ENCODE data around the gene GDF11. TPM values are rescaled to one million over a fixed set of nuclear protein-coding genes. Genes with fewer than 3 reads are reported as not detected.

The GDF11 gene
- total RNA-seq, 1 donor from 2014 or later, result 52.4 TPM

GRCh38 chr12:55696141-55696540 is 46.8 kb upstream of the GDF11 start:
- TF ChIP-seq CTCF (IDR thresholded peaks at IDR 0.05; ENCODE audit: partially characterized antibody, unreplicated experiment), result no peak
- H3K27ac Mint-ChIP-seq (ENCODE audit: unreplicated experiment), result no peak overlapping the region
- H3K4me3 Mint-ChIP-seq (ENCODE audit: unreplicated experiment), result no peak overlapping the region
- H3K4me1 Mint-ChIP-seq (ENCODE audit: low read depth, unreplicated experiment), result no peaks in the 10 kb centered on the region
- no peak for DNase-seq
- H3K27me3 Mint-ChIP-seq (ENCODE audit: unreplicated experiment), result peaks cover 4% of the 10 kb centered on the region
- H3K36me3 Mint-ChIP-seq (ENCODE audit: unreplicated experiment), result peaks cover 9% of the 10 kb centered on the region
- H3K9me3 Mint-ChIP-seq (ENCODE audit: unreplicated experiment), result peaks cover 2% of the 10 kb centered on the region

- H3K4me3 Mint-ChIP-seq (ENCODE audit: unreplicated experiment), result no peak overlapping the region
- peaks cover 4% of the 10 kb centered on the region for H3K27me3 Mint-ChIP-seq (ENCODE audit: unreplicated experiment)
- no peaks in the 10 kb centered on the region for H3K4me1 Mint-ChIP-seq (ENCODE audit: low read depth, unreplicated experiment)
- H3K27ac Mint-ChIP-seq (ENCODE audit: unreplicated experiment), result no peak overlapping the region
- peaks cover 5% of the 10 kb centered on the region for H3K9me3 Mint-ChIP-seq (ENCODE audit: unreplicated experiment)
- TF ChIP-seq CTCF (IDR thresholded peaks at IDR 0.05; ENCODE audit: partially characterized antibody, unreplicated experiment), result no peak
- H3K36me3 Mint-ChIP-seq (ENCODE audit: unreplicated experiment), result peaks cover 9% of the 10 kb centered on the region
- no peak for DNase-seq
Observed at GRCh38 chr12:55696796-55697462, 46.0 kb upstream of the GDF11 start.

- H3K4me1 Mint-ChIP-seq (ENCODE audit: low read depth, unreplicated experiment), result no peaks in the 10 kb centered on the region
- peaks cover 5% of the 10 kb centered on the region for H3K9me3 Mint-ChIP-seq (ENCODE audit: unreplicated experiment)
- peaks cover 4% of the 10 kb centered on the region for H3K27me3 Mint-ChIP-seq (ENCODE audit: unreplicated experiment)
- no peak for TF ChIP-seq CTCF (IDR thresholded peaks at IDR 0.05; ENCODE audit: partially characterized antibody, unreplicated experiment)
- no peak for DNase-seq
- peaks cover 9% of the 10 kb centered on the region for H3K36me3 Mint-ChIP-seq (ENCODE audit: unreplicated experiment)
- no peak overlapping the region for H3K27ac Mint-ChIP-seq (ENCODE audit: unreplicated experiment)
- H3K4me3 Mint-ChIP-seq (ENCODE audit: unreplicated experiment), result no peak overlapping the region
Observed at GRCh38 chr12:55697686-55698085, 45.2 kb upstream of the GDF11 start.

DNA sequence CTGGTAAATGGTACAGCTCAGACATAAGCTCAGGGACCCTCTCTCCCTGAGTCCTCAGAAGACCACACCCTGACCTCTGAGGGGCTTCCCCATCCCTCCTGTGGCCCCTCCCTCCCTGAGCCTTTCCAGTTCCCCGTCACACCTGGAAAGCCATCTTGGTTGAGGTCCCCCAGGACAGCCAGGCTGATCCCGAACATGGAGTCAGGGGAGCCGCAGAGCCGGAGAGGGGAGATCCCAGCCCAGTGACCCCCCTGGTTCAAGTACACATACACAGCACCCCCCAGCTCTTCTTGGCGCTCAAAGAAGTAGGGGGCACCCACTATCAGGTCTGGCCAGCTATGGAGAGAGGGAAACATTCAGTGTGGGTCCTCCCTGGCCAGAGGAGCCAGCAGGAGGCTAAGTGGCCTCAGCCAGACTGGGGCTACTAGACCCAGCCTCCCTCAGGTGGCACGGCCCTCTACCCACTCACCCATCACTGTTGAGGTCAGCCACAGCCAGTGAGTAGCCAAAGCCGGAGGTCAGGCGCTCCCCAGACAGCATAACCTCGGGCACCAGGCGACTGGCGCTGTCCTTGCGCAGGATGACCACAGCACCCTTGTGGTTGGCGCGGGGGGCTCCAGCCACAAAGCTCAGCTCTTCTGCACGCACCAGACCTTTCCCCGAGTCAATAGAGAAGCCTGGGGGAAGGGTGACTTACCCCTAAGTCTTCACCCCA is 44.5 kb upstream of the GDF11 start:
- no peak for TF ChIP-seq CTCF (IDR thresholded peaks at IDR 0.05; ENCODE audit: partially characterized antibody, unreplicated experiment)
- Mint-ChIP-seq H3K4me1 (ENCODE audit: low read depth, unreplicated experiment) (peaks cover 2% of the 10 kb centered on the region), H3K9me3 (ENCODE audit: unreplicated experiment) (peaks cover 7% of the 10 kb centered on the region)

DNA sequence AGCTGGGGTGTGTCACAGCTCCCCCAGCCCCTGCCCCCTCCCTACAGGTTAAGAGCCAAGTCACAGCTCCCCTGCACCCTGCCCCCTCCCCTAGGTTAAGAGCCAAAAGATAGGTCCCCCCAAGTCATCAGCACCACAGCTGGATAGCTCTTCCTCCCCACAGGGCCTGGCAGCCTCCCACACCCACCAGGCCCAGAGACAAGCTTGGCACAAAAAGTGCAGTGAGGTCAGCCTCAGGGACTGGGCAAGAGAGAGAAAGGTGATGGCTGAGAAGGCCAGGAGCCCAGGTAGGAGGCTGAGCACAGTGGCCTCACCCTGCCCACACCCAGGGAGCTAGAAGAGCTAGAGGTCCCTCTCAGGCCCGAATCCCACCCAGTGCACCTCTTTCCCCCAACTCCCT is 44.0 kb upstream of the GDF11 start:
- Mint-ChIP-seq H3K27ac (ENCODE audit: unreplicated experiment) (no peak overlapping the region), H3K4me3 (ENCODE audit: unreplicated experiment) (no peak overlapping the region), H3K4me1 (ENCODE audit: low read depth, unreplicated experiment) (peaks cover 2% of the 10 kb centered on the region), H3K27me3 (ENCODE audit: unreplicated experiment) (peaks cover 4% of the 10 kb centered on the region), H3K36me3 (ENCODE audit: unreplicated experiment) (peaks cover 9% of the 10 kb centered on the region), H3K9me3 (ENCODE audit: unreplicated experiment) (peaks cover 7% of the 10 kb centered on the region)
- DNase-seq, result no peak
- TF ChIP-seq CTCF (IDR thresholded peaks at IDR 0.05; ENCODE audit: partially characterized antibody, unreplicated experiment), result no peak

More for the DNA sequence above, 44.5 kb upstream of the GDF11 start:
- H3K36me3 Mint-ChIP-seq (ENCODE audit: unreplicated experiment), result peaks cover 9% of the 10 kb centered on the region
- H3K4me3 Mint-ChIP-seq (ENCODE audit: unreplicated experiment), result no peak overlapping the region
- H3K27me3 Mint-ChIP-seq (ENCODE audit: unreplicated experiment), result peaks cover 4% of the 10 kb centered on the region
- no peak for DNase-seq
- H3K27ac Mint-ChIP-seq (ENCODE audit: unreplicated experiment), result no peak overlapping the region
